ENCODE measurements around the gene RANBP17.

Gene RANBP17

DNA sequence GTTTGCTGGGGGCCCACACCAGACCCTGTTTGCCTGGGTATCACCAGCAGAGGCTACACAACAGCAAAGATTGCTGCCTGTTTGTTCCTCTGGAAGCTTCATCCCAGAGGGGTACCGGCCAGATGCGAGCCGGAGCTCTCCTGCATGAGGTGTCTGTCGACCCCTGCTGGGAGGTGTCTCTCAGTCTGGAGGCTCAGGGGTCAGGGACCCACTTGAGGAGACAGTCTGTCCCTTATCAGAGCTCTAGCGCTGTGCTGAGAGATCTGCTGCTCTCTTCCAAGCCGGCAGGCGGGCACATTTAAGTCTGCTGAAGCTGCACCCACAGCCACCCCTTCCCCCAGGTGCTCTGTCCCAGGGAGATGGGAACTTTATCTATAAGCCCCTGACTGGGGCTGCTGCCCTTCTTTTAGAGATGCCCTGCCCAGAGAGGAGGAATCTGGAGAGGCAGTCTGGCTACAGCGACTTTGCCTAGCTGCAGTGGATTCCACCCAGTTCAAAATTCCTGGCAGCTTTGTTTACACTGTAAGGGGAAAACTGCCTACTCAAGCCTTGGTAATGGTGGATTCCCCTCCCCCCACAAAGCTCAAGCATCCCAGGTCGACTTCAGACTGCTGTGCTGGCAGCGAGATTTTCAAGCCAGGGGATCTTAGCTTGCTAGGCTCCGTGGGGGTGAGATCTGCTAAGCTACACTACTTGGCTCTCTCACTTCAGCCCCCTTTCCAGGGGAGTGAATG lies 241.2 kb downstream of the RANBP17 start:
- DNase-seq = no peak

DNA sequence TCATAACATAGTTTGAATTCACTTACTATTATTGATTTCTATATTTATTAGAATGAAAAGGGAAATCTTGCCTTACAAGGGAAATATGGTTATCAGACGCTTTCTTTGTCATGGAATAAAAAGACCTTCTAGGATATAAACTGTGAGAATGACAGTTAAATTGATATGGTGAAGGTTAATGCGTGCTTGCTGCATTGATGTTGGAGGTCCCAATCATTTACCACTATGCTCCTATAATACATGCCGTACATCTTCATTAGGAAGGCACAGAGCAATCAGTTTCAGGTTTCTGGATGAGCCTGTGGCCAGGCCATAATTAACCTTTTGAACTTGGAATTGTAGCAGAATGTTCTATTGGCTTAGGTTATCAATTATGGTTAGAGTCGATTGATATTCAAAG lies 245.9 kb downstream of the RANBP17 start:
- no peak for DNase-seq

GRCh38 chr5:171115519-171115918 lies 253.7 kb downstream of the RANBP17 start:
- no peak for DNase-seq

DNA sequence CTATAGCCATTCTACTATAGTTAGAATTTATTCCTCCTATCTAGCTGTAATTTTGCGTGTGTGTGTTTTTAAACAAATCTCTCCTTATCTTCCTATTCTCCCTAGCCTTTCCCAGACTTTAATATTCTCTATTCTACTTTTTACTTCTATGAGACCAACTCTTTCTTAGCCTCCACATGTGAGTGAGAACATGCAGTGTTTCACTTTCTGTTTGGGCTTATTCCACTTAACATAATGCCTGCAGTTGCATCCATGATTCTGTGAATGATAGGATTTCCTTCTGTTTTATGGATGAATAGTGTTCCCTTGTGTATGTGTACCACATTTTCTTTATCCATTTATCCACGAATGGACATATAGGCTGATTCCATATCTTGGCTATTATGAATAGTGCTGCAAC lies 254.9 kb downstream of the RANBP17 start:
- DNase-seq = no peak

- DNase-seq = no peak
Observed at GRCh38 chr5:171120986-171121622, 259.3 kb downstream of the RANBP17 start.

GRCh38 chr5:171121638-171122037 lies 259.8 kb downstream of the RANBP17 start:
- DNase-seq = no peak

GRCh38 chr5:171122372-171122771 lies 260.6 kb downstream of the RANBP17 start:
- no peak for DNase-seq

- DNase-seq = no peak
Observed at GRCh38 chr5:171123417-171123816, 261.6 kb downstream of the RANBP17 start.

- no peak for DNase-seq
Observed at GRCh38 chr5:171127314-171127713, 265.5 kb downstream of the RANBP17 start.

- no peak for DNase-seq
Observed at GRCh38 chr5:171128136-171128535, 266.3 kb downstream of the RANBP17 start.

DNA sequence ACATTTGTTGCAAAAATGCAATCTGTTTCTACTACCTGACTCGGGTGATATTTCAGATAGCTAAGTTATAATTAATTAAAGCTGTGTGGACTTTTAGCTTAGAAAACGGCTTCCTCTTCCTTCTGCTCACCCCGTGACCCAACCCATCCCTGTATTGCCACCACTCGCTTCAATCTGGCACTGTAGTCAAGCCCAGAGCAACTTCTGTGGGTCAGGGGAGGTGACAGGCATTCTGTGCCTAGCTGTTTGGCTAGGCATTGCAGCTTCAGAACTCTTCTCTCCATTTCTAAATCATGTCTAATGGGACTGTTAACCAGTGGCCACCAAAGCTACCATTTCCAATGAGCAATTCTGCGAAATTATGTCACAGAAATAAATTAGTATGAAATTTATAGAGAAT lies 267.5 kb downstream of the RANBP17 start:
- no peak for DNase-seq

GRCh38 chr5:171131497-171131896 lies 269.7 kb downstream of the RANBP17 start:
- no peak for DNase-seq

DNA sequence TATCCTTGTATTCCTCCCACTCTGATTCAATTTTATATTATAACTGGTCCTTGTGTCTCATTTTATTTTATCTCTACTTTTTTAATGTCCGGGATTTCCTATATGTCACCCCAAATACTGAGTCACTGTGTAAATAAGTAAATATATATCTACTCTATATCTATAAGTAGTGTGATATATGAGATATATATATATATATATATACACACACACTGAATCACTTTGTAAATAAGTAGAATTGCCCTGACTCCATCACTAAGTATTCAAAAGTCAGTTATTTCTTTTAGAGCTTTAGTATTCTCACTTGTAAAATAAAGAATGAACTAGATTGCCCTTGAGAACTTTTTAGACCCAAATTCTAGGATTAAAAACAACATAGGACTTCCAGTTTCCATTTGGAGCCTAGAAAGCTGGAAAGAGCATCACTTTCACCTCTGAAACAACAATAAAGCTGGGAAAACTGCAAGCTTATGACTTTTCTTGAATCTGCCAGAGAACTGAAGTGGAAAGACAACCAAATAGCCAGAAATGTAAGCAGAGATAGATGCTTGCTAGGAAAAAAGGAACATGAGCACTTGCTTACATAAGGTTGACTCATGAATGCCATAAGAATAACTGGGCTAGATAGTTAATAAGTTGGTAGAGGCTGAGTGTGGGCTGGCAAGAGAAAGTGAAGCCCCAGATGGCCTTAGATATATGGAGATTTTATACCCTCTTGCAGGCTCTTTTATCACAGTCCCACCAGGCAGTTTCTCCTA lies 276.1 kb downstream of the RANBP17 start:
- no peak for DNase-seq

- no peak for DNase-seq
Observed at GRCh38 chr5:171139227-171139626, 277.4 kb downstream of the RANBP17 start.

DNA sequence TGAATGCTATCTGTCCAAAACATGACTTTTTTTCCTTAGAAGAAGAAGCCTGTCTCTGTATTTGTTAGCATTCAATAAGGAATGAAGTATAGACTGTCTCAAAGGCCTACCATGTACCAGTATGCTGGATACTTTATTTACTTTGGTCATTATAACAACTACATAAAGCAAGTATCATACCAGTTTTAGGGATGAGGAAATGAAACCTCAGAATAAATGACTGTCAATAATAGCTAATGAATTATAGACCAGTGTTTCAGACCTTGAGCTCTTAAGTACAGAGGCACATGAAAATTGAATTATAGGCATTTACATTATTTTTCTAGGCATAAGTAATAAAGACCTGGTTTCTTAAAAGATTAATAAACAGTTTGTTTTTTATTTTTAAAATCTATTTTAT lies 280.8 kb downstream of the RANBP17 start:
- no peak for DNase-seq

GRCh38 chr5:171143171-171143570 lies 281.4 kb downstream of the RANBP17 start:
- no peak for DNase-seq

DNA sequence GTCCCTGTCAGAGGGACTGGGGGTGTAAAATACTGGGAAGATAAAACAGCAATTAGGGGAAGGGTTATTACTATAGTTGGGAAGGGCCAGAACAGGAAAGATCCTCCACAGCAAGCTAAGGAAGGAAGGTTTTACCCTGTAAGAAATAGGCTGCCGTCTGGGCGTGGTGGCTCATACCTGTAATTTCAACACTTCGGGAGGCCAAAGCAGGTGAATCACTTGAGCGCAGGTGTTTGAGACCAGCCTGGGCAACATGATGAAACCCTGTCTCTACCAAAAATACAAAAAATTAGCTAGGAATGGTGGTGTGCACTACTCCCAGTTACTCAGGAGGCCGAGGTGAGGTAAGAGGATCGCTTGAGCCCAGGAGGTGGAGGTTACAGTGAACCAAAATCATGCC lies 282.1 kb downstream of the RANBP17 start:
- DNase-seq = no peak

- no peak for DNase-seq
Observed at GRCh38 chr5:171149333-171149732, 287.5 kb downstream of the RANBP17 start.

GRCh38 chr5:171149772-171150171 lies 288.0 kb downstream of the RANBP17 start:
- no peak for DNase-seq

GRCh38 chr5:171152382-171152781 lies 290.6 kb downstream of the RANBP17 start:
- DNase-seq = no peak

- no peak for DNase-seq
Observed at GRCh38 chr5:171155621-171156020, 293.8 kb downstream of the RANBP17 start.

- DNase-seq = no peak
Observed at GRCh38 chr5:171157276-171157675, 295.5 kb downstream of the RANBP17 start.

DNA sequence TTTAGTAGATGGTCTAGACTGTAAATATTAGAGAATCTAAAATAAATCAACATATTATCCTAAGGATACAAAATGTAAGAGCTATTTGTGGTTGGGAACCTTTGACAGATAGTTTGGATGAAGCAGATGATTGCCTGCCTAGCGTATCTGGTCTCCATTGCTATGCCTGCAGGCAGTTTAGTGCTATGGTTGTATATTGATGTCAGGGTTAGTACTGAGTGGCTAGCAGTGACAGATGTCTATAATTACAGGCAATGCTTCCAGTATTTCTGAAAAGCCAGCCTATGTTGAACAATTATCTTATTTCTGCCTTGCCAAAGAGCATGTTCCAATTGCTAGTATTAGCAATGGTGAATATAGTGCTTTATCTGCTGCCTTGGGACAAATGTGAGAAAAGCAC lies 296.0 kb downstream of the RANBP17 start:
- no peak for DNase-seq

DNA sequence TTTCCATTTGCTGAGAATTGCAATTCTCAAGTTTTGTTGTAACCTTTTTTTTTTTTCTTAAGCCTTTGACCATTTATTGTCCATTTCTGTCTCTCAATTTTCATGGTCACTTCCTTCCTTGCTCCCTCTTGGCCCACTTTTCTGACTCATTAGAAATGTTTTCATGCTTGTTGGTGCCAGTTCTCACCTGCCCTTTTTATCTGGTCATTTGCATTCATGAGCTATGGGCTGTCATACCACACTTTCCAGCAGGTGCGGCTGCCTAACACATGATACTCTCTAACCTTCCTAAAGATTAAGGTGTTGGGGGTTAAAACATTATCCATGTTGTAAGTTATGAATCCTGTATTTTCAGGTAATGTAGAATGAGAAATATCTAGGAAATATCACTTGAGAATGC lies 296.8 kb downstream of the RANBP17 start:
- no peak for DNase-seq

Data from CD4-positive, alpha-beta T cell treated with Interleukin-4 for 4 hours (primary cell).